SK-N-SH treated with all-trans-retinoic acid at 6 μM for 48 hours (cell line): ENCODE measurements around the gene FETUB.

ENCODE experiments used
- ARNTL ChIP-seq: fragments of 450-650 bp; formaldehyde crosslinking; IDR thresholded peaks from 2 replicates; pipeline ENCODE4 v1.5.0; 2020; ENCODE audit warnings: low read depth, mild to moderate bottlenecking, moderate library complexity, borderline replicate concordance
- CSRNP3 ChIP-seq: fragments of 250-450 bp; sonication (Bioruptor Pico); IDR thresholded peaks from 2 replicates; pipeline ENCODE4 v1.5.1; 2021; ENCODE audit warnings: mild to moderate bottlenecking, moderate library complexity
- PATZ1 ChIP-seq: fragments of 250-450 bp; sonication (Bioruptor Pico); IDR thresholded peaks from 2 replicates; pipeline ENCODE4 v1.8.0; 2020; ENCODE audit warnings: mild to moderate bottlenecking, moderate library complexity, borderline replicate concordance
- RARB ChIP-seq: fragments of 250-450 bp; sonication (Bioruptor Pico); IDR thresholded peaks from 2 replicates; pipeline ENCODE4 v1.8.0; 2021; ENCODE audit warnings: mild to moderate bottlenecking, moderate library complexity
- ZFP3 ChIP-seq: fragments of 250-450 bp; sonication (Bioruptor Pico); IDR thresholded peaks from 2 replicates; pipeline ENCODE4 v1.5.0; 2020; ENCODE audit warnings: mild to moderate bottlenecking, moderate library complexity
- ZFP30 ChIP-seq: fragments of 450-650 bp; formaldehyde crosslinking; IDR thresholded peaks from 2 replicates; pipeline ENCODE4 v1.5.0; 2022; ENCODE audit warnings: mild to moderate bottlenecking, moderate library complexity

- TF ChIP-seq ZFP30 (CRISPR knock-in tag) (no peak), ARNTL (CRISPR knock-in tag) (no peak), ZFP3 (CRISPR knock-in tag) (no peak), CSRNP3 (CRISPR knock-in tag) (no peak), RARB (CRISPR knock-in tag) (no peak), PATZ1 (CRISPR knock-in tag) (no peak)
Measured at GRCh38 chr3:186640473-186640818, 247 bp downstream of the FETUB start.
